Heart left ventricle (tissue), 13 donors: ENCODE data around the gene KLHL1.

Source experiments
- POLR2A ChIP-seq, 2 donors: fragments of 450-650 bp; IDR thresholded peaks; one replicate each; pipeline ENCODE4 v1.6.1; 2017; ENCODE audit warnings: antibody characterized with exemption in 2 of 2, mild to moderate bottlenecking in 2 of 2, moderate library complexity in 2 of 2
- TF ChIP-seq, protein P1 (sequence below), 12 donors: fragments of 200-600 bp; sonication (generic) in 4 of 12; IDR thresholded peaks; one replicate each; pipeline versions ENCODE4 v1.5.0 to v1.8.0; 2018 to 2022; ENCODE audit warnings: antibody characterized with exemption in 12 of 12, mild to moderate bottlenecking in 5 of 12
- donor health status: ischemic (EF 13 %, LVEDD 7.1; RV severe dilation, severe dysfunction).
- donor health status: DM: no; HTN: yes; CAD: no.
- donor health status: DM: no; HTN: no; CAD: no.
- donor health status: ischemic (EF 25% LVEDD 6.9; RV normal size, moderate dysfunction).
- donor health status: ischemic (EF 25% LVEDD 5.7; RV mildly dilated, moderate dysfunction).
- donor health status: ischemic (EF 35%, LVEDD 5.7; RV mildly dilated, moderate dysfunction).
- donor health status: nonischemic (EF 11% LVEDD 7.7; RV severe dilation, severe dysfunction).
- donor health status: DM: yes; HTN: yes; CAD: no.
- donor health status: PGD.
- donor health status: ischemic (EF 29% LVEDD 5.4; RV normal size, mild dysfunction).
- donor health status: nonischemic (EF 23%, LVEDD 6.1; RV moderate dilation, normal function).

DNA sequence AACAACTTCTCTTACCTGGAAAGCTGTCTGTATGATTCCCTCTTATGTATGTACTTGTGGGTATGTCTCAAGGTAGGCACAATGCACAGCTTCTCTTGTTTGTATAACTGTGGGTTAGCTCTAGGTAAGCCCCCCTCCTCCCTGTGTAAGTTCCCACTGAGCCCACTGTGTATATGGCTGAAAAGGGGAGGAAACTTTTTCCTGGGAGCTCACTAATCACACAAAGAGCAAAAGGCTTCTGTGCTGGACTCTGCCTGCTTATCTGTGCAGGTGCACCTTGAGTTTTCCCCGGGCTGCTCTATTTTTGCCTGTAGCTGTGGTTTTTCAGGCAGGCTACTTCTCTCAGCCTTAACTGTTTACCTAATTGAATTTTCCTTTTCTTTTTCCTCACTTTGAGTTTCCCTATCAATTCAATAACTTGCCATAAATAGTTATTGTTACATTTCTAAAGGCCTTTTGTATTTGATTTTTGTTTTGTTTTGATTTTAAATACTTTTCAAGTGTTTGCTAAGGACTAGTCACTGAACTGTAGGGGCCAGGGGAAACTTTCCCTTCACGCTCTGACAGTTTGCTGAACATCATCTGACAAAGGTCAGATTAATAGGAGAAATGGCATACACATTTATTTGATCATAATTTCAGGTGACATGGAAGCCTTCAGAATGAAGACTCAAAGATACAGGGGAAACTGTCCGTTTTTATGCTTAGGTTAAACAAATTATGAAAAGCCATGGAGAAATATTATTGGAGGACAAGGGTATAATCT lies 424.1 kb downstream of the KLHL1 start:
- TF ChIP-seq, protein P1, sequence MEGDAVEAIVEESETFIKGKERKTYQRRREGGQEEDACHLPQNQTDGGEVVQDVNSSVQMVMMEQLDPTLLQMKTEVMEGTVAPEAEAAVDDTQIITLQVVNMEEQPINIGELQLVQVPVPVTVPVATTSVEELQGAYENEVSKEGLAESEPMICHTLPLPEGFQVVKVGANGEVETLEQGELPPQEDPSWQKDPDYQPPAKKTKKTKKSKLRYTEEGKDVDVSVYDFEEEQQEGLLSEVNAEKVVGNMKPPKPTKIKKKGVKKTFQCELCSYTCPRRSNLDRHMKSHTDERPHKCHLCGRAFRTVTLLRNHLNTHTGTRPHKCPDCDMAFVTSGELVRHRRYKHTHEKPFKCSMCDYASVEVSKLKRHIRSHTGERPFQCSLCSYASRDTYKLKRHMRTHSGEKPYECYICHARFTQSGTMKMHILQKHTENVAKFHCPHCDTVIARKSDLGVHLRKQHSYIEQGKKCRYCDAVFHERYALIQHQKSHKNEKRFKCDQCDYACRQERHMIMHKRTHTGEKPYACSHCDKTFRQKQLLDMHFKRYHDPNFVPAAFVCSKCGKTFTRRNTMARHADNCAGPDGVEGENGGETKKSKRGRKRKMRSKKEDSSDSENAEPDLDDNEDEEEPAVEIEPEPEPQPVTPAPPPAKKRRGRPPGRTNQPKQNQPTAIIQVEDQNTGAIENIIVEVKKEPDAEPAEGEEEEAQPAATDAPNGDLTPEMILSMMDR (IDR thresholded peaks at IDR 0.05), result no peak
- TF ChIP-seq POLR2A (IDR thresholded peaks at IDR 0.05), result no peak
